ENCODE data around the gene A3GALT2.

DNA sequence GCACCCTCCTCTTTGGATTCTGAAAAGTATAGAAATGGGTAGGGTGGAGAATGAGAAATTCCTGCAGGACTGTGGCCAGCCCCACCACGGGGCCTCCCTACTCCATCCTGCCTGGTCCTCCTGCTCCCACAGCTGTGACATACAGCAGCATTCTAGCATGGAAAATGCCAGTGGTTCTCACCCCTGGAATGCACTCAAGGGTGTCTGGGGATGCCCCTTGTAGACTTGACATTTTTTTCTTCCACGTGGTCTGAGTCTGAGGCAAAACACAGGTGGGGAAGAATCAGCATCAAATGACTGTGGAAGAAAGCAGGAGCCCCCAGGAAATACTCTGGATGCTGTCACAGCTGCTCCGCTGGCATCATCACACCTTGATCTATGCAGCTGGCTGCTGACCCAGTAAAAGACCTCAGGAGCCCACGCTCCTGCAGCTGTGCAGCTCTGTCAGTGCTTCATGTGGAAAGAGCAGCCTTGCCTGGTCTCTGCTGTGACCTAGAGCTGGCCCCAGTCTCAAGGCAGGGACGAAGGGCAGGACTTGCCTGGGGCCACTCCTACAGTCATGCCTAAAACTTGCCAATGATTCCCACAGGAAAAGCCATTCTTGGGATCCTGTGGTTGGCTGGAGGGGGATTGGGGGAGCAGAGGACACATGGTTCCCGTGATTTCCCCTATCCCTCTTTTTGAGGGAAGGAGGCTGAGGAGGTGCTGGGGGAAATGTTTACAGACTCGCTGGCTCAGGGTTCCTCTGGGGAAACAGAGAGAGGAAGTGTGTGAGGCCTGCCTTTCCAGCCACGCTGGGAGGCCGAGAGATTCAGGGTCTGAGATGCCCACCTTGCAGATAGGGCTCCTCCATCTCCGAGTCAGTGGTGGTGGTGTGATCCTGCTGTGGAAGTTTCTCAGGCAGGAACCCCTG, 10.8 kb upstream of the A3GALT2 start:
- TF ChIP-seq TEAD4 (CRISPR knock-in tag; IDR thresholded peaks at IDR 0.05) (no peak), GABPB1 (CRISPR knock-in tag; IDR thresholded peaks at IDR 0.05) (no peak), SP1 (CRISPR knock-in tag; conservative IDR thresholded peaks at IDR 0.05) (no peak), OVOL2 (CRISPR knock-in tag; IDR thresholded peaks at IDR 0.05; ENCODE audit: borderline replicate concordance) (no peak), NR1H2 (CRISPR knock-in tag; IDR thresholded peaks at IDR 0.05) (no peak), CREM (CRISPR knock-in tag; IDR thresholded peaks at IDR 0.05) (no peak)
- TF ChIP-seq, protein P1, sequence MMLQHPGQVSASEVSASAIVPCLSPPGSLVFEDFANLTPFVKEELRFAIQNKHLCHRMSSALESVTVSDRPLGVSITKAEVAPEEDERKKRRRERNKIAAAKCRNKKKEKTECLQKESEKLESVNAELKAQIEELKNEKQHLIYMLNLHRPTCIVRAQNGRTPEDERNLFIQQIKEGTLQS (CRISPR knock-in tag; conservative IDR thresholded peaks at IDR 0.05) = no peak
- TF ChIP-seq, protein P2, sequence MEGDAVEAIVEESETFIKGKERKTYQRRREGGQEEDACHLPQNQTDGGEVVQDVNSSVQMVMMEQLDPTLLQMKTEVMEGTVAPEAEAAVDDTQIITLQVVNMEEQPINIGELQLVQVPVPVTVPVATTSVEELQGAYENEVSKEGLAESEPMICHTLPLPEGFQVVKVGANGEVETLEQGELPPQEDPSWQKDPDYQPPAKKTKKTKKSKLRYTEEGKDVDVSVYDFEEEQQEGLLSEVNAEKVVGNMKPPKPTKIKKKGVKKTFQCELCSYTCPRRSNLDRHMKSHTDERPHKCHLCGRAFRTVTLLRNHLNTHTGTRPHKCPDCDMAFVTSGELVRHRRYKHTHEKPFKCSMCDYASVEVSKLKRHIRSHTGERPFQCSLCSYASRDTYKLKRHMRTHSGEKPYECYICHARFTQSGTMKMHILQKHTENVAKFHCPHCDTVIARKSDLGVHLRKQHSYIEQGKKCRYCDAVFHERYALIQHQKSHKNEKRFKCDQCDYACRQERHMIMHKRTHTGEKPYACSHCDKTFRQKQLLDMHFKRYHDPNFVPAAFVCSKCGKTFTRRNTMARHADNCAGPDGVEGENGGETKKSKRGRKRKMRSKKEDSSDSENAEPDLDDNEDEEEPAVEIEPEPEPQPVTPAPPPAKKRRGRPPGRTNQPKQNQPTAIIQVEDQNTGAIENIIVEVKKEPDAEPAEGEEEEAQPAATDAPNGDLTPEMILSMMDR (IDR thresholded peaks at IDR 0.05) = no peak

Measured in WTC11 (cell line).